ENCODE measurements around the gene TMEM74B. TPM values are rescaled to one million over a fixed set of nuclear protein-coding genes. Genes with fewer than 3 reads are reported as not detected.
A peak's percentile ranks its signal among the peaks of the same experiment; 100 is the strongest.

Gene TMEM74B
- total RNA-seq, 1 experiment from 2014 or later, result 4.9 TPM

DNA sequence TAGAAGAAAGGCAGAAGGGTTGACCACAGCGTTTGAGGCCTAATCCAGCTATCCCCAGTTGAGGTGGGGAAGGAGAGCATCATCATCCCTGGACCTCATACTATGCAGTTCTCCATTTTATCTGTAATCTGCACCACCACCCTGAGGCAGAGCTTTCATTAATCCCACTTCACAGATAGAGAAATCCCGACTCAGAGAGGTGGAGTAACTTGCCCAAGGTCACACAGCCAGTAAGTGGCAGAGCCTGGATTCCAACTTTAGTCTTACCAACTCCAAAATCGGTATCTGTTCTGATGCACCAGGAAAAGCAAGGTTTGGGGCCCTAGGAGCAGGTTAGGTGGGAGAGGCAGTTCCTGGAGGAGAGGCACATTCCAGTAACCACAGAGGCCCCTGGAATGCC lies 6.7 kb downstream of the TMEM74B start:
- Histone ChIP-seq H3T11ph (ENCODE audit: low read length) (no peak overlapping the region), H2AK5ac (ENCODE audit: insufficient read length, low read length) (no peak overlapping the region), H3K79me2 (ENCODE audit: insufficient read depth, low read length) (no peaks in the 10 kb centered on the region), H2AFZ (ENCODE audit: low read length) (no peak overlapping the region), H3K23ac (ENCODE audit: insufficient read length, low read depth, low read length) (no peak overlapping the region), H2BK20ac (ENCODE audit: low read depth, low read length, poor library complexity, severe bottlenecking) (no peak overlapping the region), H2BK15ac (ENCODE audit: low read depth, low read length) (no peak overlapping the region), H3K23me2 (ENCODE audit: insufficient read length, low read depth, low read length, poor library complexity, severe bottlenecking) (no peaks in the 10 kb centered on the region), H4K20me1 (ENCODE audit: control insufficient read depth, insufficient read depth, insufficient read length) (no peaks in the 10 kb centered on the region), H3K9me3 (ENCODE audit: control insufficient read depth, low read depth, low read length) (no peaks in the 10 kb centered on the region), H3K4me2 (ENCODE audit: insufficient read depth, insufficient read length, low read length) (no peak overlapping the region), H3K4ac (ENCODE audit: low read depth, low read length) (no peak overlapping the region), H4K5ac (ENCODE audit: insufficient read length, low read depth, low read length) (no peak overlapping the region), H2BK12ac (ENCODE audit: insufficient read length, low read depth, low read length) (no peak overlapping the region), H4K8ac (replicated peaks; ENCODE audit: insufficient read length, low read depth, low read length) (no peak overlapping the region), H3K79me1 (ENCODE audit: insufficient read depth, low read depth, low read length, poor library complexity, severe bottlenecking) (no peaks in the 10 kb centered on the region), H3K9ac (ENCODE audit: extremely low read depth, insufficient read length, low read length) (no peak overlapping the region), H3K18ac (ENCODE audit: insufficient read length, low read depth, low read length) (no peak overlapping the region), H3K14ac (ENCODE audit: insufficient read depth, low read length) (no peak overlapping the region), H2BK5ac (ENCODE audit: insufficient read length, low read length) (no peak overlapping the region), H4K91ac (ENCODE audit: insufficient read length, low read depth, low read length) (no peak overlapping the region), H2BK120ac (ENCODE audit: low read depth, low read length, poor library complexity, severe bottlenecking) (no peak overlapping the region), H3K27ac (ENCODE audit: insufficient read length, low read depth, low read length) (no peak overlapping the region), H3K27me3 (ENCODE audit: insufficient read depth, low read length) (peaks cover under 1% of the 10 kb centered on the region; the same call in 1 of the 2 replicates), H3K56ac (ENCODE audit: insufficient read length, low read depth, low read length) (no peak overlapping the region), H3K4me1 (ENCODE audit: insufficient read depth, low read length) (0 out of 2 replicates have a peak, but pooled peaks cover 3% of the 10 kb centered on the region)
- no peaks in the 10 kb centered on the region; a peak in 1 of 5 replicates for H3K9me3 Mint-ChIP-seq
- no CpG with 5 or more reads among the region's 3 CpGs for WGBS (ENCODE audit: extremely low coverage, insufficient read length, low lambda C conversion rate)
- DNase-seq, result no peak
- H3K27me3 Mint-ChIP-seq (ENCODE audit: low read depth), result peaks cover 18% of the 10 kb centered on the region
- H3K36me3 Mint-ChIP-seq (ENCODE audit: insufficient read depth in 1 of 3, low read depth in 3 of 3), result peaks cover 1 to 18% (median 4%) of the 10 kb centered on the region in 3 experiments; a peak in 5 of 7 replicates
- TF ChIP-seq, protein P1, sequence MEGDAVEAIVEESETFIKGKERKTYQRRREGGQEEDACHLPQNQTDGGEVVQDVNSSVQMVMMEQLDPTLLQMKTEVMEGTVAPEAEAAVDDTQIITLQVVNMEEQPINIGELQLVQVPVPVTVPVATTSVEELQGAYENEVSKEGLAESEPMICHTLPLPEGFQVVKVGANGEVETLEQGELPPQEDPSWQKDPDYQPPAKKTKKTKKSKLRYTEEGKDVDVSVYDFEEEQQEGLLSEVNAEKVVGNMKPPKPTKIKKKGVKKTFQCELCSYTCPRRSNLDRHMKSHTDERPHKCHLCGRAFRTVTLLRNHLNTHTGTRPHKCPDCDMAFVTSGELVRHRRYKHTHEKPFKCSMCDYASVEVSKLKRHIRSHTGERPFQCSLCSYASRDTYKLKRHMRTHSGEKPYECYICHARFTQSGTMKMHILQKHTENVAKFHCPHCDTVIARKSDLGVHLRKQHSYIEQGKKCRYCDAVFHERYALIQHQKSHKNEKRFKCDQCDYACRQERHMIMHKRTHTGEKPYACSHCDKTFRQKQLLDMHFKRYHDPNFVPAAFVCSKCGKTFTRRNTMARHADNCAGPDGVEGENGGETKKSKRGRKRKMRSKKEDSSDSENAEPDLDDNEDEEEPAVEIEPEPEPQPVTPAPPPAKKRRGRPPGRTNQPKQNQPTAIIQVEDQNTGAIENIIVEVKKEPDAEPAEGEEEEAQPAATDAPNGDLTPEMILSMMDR (conservative IDR thresholded peaks at IDR 0.05), result no peak
- no peak overlapping the region for H3K4me3 Mint-ChIP-seq
- peaks cover 7 to 14% of the 10 kb centered on the region in 2 experiments for H3K4me1 Mint-ChIP-seq
- peak overlapping the region in 1 of 3 experiments; percentile 42; a peak in 1 of 7 replicates for H3K27ac Mint-ChIP-seq

All from H9 (cell line).